ENCODE results near the gene TMPRSS7. TPM values are rescaled to one million over a fixed set of nuclear protein-coding genes. Genes with fewer than 3 reads are reported as not detected.

Gene TMPRSS7
- total RNA-seq, 1 donor from 2014 or later: not detected

- no peak for DNase-seq
These were observed 95.5 kb downstream of the TMPRSS7 start for GRCh38 chr3:112129925-112130637.

GRCh38 chr3:112130638-112130993, 96.1 kb downstream of the TMPRSS7 start:
- DNase-seq: no peak

Small RNA genes within 50 kb of the gene (small RNA-seq; reads per million reads assigned to genes)
- gene MIR567 (ENCODE audit: low replicate concordance): not detected

Other genes starting within 250 kb of the TMPRSS7 start
- 64.4 TPM for gene PHLDB2, start 175.5 kb upstream of the TMPRSS7 start, total RNA-seq
- 49.4 TPM for gene ABHD10, start 55.7 kb upstream of the TMPRSS7 start, total RNA-seq
- 1.6 TPM for gene TAGLN3, start 35.8 kb upstream of the TMPRSS7 start, total RNA-seq
- 4.2 TPM for gene C3orf52, start 51.7 kb downstream of the TMPRSS7 start, total RNA-seq
- gene GCSAM, start 98.5 kb downstream of the TMPRSS7 start, total RNA-seq: 0.41 TPM

Data from tongue (tissue), 3 donors.